Chondrocyte (in vitro differentiated cells): ENCODE measurements around the gene BMP7. TPM values are rescaled to one million over a fixed set of nuclear protein-coding genes. Genes with fewer than 3 reads are reported as not detected.

Experiments
- DNase-seq: peaks from one replicate; pipeline ENCODE4 v3.0.0; 2021; ENCODE audit warnings: mixed read lengths, low spot score
- H3K27ac Mint-ChIP-seq: one replicate; pipeline ENCODE4 v1.8.0; 2021; ENCODE audit warnings: mild to moderate bottlenecking, moderate library complexity, mixed read lengths; ENCODE audit not compliant: unreplicated experiment
- H3K27me3 Mint-ChIP-seq: 2 replicates; pipeline ENCODE4 v1.8.0; 2021; ENCODE audit warnings: low read depth, mixed read lengths
- H3K36me3 Mint-ChIP-seq: 2 replicates; pipeline ENCODE4 v1.8.0; 2021; ENCODE audit warnings: low read depth, mixed read lengths
- H3K4me1 Mint-ChIP-seq: 2 replicates; pipeline ENCODE4 v1.8.0; 2021; ENCODE audit warnings: low read depth, mild to moderate bottlenecking, mixed read lengths
- H3K4me3 Mint-ChIP-seq: one replicate; pipeline ENCODE4 v1.8.0; 2021; ENCODE audit warnings: mild to moderate bottlenecking, moderate library complexity, mixed read lengths; ENCODE audit not compliant: unreplicated experiment
- H3K9me3 Mint-ChIP-seq: 2 replicates; pipeline ENCODE4 v1.8.0; 2021; ENCODE audit warnings: low read depth, mixed read lengths
- CTCF ChIP-seq: fragments of 200-600 bp; sonication (generic); IDR thresholded peaks from 2 replicates; pipeline ENCODE4 v1.5.0; 2021; ENCODE audit warnings: antibody characterized with exemption, mild to moderate bottlenecking, moderate library complexity
- total RNA-seq: library from RNA; stranded (reverse); gene quantifications from 3 replicates; pipeline ENCODE4 v1.2.1, GENCODE V29; 2021

The BMP7 gene
- total RNA-seq, 1 donor from 2014 or later = not detected

DNA sequence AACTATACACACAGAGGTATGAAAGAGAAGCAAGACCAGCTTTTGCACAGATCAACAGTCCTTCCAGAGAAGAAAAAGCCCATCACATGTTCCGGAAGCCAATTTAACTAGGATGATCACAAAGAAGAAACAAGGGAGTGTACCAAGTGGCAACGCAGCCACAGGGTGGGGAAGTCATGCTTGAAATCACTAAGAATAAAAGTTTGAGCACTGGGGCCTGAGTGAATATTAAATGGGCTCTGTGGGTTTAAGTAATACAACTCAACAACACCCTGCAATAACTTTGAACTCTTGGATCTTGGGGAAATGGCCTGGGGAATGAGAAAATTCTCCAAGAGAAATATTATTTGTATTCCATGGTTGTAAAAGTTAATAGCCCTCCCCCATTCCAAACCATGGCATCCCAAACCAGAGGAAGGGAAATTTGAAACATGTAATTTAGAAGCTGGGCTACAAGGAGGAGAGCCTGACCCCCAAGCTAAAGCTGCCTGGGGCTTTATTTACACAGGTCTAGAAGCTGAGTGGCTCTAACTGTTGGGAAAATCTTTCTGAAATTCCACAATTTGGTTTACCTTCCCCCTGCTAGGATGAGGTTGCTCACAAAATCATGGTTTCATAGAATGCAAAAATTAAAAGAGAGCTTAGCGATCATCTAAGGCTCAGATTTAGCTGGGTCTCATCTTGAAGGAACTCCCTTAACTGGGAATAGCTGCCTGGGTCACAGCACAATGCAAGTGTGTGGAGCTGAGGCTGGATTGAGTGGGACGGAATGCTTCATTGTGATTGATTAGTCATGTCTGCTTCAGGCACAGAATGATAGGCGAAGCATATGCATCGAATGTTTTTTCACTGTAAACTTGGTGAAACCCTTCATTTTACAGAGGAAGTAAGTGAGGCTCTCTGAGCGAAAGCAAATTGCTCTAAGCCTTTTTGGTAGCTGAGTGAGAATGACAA is 143.6 kb downstream of the BMP7 start:
- Mint-ChIP-seq H3K4me1 (no peaks in the 10 kb centered on the region), H3K27ac (no peak overlapping the region), H3K36me3 (no peaks in the 10 kb centered on the region), H3K27me3 (peaks cover 40% of the 10 kb centered on the region), H3K4me3 (no peak overlapping the region), H3K9me3 (no peaks in the 10 kb centered on the region)
- no peak for TF ChIP-seq CTCF
- DNase-seq = no peak

DNA sequence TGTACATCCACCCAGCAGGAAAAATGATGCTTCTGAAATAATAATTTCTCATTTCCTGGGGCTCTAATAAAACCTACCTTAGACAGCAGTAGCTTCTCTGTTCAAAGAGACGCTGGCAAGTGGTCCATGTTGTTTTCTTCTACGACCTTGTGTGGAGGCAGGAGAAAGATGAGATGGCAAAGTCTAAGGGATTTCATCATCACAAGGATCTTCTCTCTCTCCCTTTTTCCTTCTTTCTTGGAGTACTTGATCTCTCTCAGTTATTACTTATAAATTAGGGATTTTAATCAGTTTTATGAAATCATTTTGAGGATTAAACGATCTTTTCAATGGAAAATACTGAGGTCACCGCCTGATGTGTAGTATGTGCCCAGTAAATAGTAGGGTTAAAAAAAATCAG is 147.5 kb downstream of the BMP7 start:
- H3K4me3 Mint-ChIP-seq = no peak overlapping the region
- peaks cover 5% of the 10 kb centered on the region for H3K9me3 Mint-ChIP-seq
- no peak for DNase-seq
- no peak for TF ChIP-seq CTCF
- H3K4me1 Mint-ChIP-seq = no peaks in the 10 kb centered on the region
- H3K27me3 Mint-ChIP-seq = peaks cover 32% of the 10 kb centered on the region
- H3K27ac Mint-ChIP-seq = no peak overlapping the region
- H3K36me3 Mint-ChIP-seq = peaks cover under 1% of the 10 kb centered on the region

Other genes with a start within 250 kb of the BMP7 start
- gene SPO11, start 63.2 kb upstream of the BMP7 start, total RNA-seq = not detected in 3 replicates
- gene RAE1, start 84.6 kb upstream of the BMP7 start, total RNA-seq = 17.6 to 22.3 TPM (median 19.0 TPM) in 3 replicates
- gene RBM38, start 124.8 kb upstream of the BMP7 start, total RNA-seq = 10.8 to 12.0 TPM (median 11.2 TPM) in 3 replicates